NCI-H1105 (cell line): ENCODE data around the gene EPB42.
"Not testable (repeated sequence)": the region's sequence is repeated elsewhere in the genome, so short reads cannot be mapped to it uniquely, and the experiment has no call there.

Source experiments
- DNase-seq: peaks from one replicate; lab custom pipeline; 2025; lab: John Stamatoyannopoulos, UW

The EPB42 gene

DNA sequence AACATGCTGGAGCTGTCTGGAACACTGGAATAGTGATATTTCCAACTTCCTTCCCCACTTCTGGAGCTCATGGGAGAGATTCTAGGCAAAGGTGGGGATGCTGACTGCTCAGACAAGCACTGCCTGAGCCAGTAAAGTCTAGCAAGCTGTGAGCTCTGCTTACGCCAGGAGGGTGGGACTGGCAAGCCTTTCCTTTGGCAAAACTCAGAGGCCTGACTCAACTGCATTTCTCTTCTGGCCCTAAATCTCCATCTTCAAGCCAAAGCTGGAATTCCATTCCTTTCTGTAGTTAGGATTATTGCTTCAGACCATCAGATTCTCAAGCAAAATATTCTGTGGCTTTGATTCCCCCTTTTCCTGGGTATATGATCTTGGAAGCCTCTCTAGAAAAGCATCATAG lies 20.3 kb upstream of the EPB42 start:
- no peak for DNase-seq

DNA sequence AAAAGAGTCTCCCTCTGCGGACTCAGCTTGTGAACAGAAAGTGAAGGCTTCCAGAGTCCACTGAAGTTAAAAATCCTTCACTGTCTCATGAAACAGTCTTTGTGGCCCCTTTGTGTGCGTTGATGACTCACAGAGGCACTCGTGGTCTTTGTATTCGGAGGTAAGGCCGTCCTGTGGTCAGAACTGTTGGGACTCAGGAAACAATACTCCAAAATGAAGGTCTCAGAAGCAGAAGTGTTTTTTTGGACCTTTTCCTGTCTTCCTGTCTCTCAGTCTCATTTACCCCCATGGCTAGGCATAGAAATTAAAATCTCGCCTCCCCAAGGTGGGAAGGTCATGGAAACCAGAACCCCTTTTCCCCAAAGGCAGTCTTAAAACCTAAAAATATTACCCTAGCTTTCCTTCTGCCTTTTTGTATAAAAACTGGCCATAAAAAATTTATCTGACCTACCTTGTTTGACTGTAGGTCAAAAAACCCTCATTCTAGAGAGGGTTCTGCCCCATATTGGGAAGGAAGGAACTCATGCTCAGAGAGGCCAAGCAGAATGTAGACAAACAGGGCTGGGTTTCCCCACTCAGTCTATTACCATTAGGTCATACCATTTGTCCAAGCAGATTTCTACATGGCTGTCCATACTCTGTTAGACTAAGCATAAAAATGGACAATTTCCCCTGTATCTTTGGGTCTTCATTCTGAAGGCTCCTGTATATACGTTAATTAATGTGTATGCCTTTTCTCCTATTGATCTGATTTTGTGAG lies 19.1 kb upstream of the EPB42 start:
- no peak for DNase-seq

DNA sequence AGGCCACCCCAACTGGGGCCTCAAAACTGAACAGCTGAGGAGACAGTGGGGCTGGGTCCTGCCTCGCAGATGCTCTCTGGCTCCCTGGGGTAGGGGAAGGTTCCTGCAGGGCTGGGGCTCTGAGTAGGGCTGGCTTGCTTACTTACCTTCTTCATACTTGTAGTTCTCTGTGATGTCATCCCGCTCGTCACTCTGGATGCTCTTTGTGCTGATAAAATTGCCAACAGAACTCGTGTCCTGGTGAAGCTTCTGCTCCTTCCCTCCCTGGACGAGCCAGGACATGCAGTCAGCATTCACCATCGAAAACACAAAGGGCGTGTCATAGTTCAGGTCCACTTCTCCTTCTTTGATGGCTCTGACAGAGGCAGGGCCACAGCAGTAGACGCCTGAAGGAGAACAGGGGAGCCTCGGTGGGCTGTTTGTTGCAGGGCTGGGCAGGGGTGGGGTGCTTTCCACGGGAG lies 17.9 kb upstream of the EPB42 start:
- DNase-seq = no peak

DNA sequence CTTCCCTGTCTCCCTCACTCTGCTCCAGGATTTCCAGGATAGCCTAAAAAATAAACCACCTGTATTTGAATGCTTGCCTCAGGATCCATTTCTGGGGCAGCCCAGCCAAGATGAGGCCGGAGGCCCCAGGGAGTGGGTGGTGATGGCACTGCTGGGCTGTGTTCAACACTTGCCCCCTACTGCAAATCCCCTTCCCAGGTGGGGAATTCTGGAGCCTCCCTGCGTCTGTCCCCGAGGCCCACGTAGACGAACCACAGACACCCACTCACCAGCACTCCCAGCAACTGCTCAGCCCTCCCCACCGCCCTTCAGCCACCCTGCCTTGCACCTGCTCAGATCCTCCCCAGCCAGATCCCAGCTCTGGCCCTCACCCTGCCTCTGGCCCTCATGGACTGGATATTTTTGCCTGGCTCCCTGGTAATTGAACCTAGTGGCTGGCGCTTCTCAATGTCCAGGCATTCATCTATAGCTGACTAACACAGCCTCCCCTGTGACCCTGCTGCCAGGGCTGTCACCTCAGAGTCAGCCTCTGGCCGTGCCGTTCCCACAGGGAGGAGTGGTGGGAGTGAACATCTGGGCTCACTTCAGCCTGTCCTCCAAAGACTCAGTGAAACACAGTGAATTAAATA lies 17.1 kb upstream of the EPB42 start:
- no peak for DNase-seq

DNA sequence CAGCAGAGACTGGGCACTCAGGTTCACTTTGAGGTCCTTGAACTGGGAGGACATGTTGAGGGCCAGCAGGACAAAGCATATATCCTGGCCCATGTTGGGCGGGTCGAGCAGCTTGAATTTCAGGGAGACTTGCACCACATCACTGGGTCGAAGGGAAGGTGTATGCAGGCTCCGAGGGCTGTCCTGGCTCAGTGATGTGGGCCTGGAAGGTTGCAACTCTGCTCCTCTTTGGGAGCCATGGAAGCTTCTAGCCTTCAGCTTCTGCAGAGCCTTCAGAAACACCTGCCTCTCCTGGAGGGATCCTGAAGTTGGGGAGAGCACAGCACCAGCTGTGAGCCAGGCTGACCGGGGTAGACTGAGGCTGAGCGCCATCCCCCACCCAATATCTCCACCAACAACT lies 14.7 kb upstream of the EPB42 start:
- no peak for DNase-seq

DNA sequence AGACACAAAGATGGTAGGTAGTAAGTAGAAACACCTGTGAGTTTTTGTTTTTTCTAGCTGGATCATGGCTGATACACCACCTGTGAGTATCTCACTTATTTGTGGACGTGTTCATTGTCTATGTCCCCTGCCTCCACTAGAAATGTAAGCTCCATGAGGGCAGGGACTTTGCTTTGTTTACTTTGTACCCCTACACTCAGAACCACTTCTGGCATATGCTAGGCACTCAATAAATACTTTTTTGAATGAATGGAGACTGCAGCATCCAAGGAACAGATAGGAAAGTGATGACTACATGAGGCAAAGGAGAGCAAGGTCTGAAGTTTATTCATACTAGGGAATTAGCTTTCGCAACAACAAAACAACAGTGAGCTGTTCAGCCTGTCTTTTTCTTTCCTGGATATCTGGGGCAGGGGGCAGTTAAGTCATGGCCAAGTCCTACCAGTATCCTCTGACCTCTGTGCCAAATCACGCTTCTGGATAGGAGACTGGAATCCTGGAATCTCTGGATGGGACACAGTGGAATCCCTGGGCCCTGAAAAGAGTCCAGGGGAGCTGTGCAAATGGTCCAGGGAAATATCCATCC lies 11.6 kb upstream of the EPB42 start:
- DNase-seq = no peak

DNA sequence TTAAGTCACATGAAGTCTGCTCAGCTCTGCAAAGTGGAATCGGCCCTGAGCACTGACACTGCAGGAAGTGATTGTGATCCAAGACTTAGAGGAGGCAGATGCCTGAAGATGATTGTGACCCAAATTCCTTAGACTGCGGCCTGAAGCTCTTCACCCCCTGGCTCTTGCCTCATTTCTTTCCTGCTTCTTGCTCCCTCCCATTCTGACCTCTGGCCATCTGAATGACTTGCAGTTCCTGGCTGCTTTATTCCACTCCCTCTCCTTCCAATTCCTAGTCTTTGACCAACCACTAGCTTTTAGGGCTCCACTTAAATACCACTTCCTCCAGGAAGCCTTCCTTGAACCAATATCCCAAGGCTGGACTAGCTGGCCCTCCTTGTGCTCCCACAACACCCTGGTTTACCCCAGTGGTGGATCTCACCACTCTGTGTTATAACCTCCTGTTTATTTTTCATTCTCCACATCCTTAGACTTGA lies 9.9 kb upstream of the EPB42 start:
- no peak for DNase-seq

DNA sequence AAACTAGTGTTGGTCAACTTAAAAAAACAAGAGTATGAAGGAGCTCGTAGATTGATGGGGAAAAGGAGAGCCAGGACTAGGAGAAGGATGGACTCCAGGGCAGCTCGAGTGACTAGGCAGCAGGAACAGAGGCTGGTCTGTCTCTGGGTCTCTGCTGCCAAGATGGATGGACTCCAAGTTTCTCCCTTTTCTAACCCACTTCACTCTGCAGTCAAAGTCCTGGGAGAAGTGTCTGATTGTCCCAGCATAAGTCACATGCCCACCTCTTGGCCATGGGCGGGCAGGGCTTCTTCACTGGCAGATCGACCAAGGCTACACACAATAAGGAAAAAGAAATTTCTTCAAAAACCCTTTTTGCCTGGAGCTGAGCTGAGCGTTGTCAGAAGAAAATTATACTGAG lies 9.2 kb upstream of the EPB42 start:
- DNase-seq = no peak

DNA sequence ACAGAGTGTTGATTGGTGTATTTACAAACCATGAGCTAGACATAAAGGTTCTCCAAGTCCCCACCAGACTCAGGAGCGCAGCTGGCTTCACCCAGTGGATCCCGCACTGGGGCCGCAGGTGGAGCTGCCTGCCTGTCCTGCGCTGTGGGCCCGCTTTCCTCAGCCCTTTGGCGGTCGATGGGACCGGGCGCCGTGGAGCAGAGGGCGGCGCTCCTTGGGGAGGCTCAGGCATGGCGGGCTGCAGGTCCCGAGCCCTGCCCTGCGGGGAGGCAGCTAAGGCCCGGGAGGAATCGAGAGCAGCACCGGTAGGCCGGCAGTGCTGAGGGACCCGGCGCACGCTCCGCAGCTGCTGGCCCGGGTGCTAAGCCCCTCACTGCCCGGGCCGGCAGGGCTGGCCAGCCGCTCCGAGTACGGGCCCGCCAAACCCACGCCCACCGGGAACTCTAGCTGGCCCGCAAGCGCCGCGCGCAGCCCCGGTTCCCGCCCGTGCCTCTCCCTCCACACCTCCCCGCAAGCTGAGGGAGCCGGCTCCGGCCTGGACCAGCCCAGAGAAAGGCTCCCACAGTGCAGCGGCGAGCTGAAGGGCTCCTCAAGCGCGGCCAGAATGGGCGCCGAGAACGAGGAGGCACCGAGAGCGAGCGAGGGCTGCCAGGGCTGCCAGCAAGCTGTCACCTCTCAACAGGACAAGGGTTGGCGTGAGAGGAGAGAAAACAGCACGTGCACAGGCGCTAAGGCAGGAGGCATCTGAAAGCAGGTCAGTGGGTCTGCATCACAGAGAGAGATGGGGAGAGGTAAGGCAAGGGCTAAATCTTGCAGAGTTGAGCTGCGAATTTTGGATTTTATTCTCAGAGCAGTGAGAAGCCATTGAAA lies 5.9 kb upstream of the EPB42 start:
- DNase-seq = no peak

DNA sequence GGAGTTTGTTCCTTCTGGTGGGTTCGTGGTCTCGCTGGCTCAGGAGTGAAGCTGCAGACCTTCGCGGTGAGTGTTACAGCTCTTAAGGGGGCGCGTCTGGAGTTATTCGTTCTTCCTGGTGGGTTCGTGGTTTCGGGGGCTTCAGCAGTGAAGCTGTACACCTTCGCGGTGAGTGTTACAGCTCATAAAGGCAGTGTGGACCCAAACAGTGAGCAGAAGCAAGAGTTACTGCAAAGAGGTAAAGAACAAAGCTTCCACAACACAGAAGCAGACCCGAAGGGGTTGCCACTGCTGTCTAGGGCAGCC lies 5.1 kb upstream of the EPB42 start:
- not testable (repeated sequence) for DNase-seq

DNA sequence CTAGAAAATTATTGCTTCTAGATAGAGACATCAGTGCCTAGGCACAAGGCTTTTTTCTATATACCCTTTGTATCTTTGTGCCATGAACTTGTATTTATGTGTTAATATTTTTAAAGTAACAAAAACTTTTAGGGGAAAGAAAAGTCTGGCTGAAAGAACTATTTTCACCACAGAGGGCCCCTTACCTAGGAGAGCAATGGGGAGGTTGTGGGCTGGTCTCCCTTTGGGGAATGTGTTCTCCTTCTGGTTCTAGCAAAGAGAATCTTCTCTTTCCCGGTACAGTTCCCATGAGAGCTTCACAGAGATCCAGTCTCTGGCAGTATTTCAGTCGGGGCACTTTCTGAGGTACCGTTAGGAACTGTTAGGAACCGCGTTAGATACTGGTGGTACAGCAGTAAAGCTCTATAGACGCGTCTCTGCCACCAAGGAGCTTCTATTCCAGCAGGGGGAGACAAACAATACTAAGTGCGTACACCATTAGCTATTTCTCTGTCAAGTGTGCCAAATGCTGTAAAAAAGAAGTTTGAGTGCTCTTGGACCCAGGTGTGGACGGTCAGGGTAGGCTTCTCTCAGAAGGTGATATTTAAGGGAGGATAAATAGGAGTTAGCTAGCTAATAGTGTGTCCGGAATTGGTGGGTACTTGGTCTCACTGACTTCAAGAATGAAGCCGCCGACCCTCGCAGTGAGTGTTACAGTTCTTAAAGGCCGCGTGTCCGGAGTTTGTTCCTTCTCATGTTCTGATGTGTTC lies 4.6 kb upstream of the EPB42 start:
- DNase-seq = peak; percentile 9

DNA sequence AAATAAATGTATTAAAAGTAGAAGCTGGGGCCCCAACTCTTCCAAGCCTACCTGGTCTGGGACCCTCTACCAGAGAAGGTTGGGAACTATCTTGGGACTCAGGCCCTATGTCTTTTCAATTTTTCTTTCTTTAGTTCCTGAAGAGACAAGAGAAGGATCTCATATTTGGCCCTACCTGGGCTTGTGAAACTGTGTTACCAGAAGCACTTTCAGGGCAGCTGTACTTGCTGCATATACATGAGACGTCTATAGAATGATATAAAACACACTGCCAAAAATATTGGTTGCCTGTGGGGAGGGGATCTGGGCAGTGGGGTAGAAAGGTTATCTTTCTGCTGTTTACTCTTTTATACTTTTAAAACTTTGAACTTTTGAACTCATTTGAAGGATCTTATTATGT lies 604 bp upstream of the EPB42 start:
- no peak for DNase-seq

DNA sequence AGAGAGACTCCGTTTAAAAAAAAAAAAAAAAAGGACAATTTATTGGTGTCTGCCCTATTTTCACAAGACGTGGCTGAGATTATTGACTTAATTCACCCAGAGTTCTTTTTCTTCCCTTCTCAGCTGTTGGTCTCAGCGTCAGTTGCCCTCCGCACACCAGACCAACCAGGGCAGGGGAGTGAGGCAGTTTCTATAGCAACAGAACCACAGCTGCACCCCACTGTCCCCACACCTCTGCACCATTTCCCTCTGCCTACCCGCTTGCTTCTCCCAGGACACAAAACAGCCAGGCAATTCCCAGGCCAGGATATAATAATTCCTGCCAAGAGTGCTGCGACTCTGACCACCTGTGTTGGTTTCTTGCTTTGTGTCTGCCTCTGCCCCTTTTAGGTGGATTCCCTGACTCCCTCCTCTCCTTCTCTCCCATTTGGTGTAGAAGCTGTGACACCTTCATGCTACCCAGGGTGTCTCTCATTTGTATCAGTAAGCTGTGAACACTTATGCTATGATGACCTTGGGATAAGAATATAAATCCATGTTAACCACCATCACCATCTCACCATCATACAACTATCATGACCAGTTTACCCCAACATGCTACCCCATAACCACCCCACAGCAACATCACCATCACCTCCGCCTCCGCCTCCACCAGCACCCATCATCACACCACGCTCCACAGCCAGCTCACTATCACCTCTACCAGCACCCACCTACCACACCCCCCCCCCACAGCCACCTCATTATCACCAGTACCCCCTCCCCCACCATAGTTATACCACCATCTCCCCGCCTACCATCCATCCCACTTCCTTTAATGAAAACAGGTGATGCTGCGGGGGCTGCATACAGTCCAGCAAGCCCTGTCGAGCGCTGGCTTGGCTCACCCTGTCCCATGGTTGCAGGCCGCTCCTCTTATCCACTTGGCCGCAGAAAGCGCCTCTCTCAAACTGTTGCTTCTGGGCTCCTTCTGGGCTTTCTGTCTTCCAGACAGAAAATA lies 589 bp downstream of the EPB42 start:
- no peak for DNase-seq

DNA sequence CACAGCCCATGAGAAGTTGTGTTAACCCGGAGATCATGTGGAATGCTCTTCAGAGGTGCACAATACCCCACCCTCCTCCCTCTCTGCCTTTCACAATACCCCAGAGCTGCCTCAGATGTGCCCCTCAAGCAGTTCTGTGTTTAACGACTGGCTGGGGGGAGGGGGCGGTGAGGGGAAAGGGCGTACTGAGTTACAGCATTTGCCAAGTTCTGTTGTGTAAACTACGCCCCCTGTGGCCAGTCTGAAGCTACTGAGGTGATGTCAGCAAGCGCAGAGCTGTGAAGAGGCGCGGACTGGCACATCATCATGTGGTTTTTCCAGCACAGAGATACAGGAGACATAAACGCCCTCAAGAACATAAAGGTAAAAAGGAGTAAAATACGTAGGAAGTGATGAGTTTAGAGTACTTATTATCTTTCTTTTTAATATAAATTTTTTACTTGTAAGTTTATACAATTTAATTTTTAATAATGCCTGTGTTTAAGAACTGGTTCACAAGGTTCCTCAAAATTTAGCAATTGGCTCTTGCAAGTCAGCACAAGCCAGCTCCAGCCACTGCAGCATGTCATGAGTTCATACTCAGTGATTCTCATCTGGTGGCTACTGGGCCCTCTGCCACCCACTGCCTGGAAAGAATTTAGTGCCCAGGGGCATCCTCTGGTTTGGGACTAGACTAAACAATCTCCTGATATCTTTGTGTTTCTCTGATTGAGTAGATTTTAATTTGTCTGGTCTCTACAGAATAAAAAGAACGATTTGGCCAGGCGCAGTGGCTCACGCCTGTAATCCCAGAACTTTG lies 1.7 kb downstream of the EPB42 start:
- no peak for DNase-seq

DNA sequence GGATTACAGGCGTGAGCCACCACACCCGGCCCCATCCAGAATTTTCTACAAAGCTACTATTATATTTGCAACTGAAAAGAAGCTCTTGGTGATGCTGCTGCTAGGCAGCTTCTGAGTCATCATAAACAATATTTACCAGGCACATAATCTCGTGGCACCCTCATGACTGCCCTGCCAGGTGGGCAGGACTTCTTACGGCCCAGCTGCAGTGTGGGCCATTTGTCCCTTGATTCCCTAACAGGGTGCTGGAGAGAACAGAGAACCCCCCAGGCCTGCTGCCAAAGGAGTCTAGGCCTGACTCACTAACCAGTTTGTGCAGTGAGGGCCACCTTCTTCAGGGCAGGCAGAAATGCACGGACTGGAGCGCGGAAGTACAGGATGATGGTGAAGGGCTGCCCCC lies 4.9 kb downstream of the EPB42 start:
- no peak for DNase-seq

DNA sequence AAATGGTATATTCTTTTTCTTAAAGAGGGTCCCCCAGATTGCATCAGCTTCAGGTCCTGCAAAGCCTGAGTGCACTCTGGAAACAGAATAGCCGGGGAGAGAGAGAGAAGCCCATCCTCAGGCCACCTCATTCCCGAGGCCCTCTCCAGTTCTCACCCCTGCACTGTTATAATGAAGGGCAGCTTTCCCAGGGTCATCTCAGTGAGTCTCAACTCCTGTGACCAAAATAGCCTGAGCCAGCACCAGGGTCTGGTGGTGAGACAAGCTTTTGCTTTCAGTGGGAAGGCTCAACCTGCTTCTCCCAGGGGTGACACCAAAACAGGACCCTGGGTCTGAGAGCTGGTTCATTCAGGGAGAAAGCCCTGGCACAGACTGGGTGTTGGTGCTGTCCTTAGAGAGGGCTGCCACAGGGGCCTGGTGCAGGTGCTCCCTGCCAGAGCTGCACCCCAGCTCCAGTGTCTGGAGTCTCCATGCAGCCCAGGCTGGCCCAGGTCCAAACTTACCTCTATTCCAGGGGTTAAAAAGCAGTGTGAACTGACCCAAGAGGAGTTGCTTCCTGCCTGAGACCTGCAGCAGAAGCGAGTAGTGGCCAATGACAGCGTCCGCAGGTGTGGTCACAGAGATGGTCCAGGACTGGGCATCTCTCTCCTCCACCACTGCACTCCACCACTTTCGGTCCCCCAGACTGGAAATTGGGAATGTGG lies 6.1 kb downstream of the EPB42 start:
- DNase-seq = no peak

DNA sequence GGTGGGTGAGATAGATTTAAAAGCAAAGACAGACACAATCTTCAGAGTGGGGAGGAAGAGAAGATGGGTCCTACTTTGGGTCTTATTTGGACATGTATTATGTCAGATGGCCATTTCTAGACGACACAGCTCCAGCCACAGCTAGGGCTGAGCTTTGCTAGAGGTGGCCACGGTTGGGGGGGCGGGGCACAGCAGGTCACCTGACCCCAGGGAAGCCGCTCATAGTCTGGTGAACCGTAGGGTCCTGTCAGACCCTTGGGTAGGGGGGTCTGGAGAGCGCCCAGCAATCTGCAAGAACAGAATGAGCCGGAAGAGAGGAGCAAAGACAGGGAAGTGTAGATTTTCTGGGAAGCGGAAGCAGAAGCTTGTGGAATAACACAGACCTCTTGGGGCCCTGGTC lies 6.6 kb downstream of the EPB42 start:
- DNase-seq = no peak

DNA sequence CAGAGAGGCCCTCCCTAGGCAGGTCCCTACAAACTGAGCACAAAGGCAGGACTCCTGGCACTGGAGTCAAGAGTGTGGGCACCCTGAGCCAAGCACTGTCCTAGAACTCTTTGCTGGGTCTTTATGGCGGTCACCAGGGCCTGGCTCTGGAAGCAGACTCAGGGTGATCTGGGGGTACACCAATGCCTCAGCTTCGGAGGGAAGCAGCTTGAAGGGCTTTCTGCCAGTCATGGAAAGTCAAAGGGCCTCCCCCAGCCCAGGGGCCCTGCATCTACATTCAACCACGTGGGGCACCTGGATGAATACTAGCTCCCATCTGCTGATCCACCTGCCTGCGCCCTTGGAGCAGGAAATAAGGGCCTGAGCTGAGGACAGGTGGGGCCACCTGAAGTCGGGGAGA lies 7.4 kb downstream of the EPB42 start:
- no peak for DNase-seq

DNA sequence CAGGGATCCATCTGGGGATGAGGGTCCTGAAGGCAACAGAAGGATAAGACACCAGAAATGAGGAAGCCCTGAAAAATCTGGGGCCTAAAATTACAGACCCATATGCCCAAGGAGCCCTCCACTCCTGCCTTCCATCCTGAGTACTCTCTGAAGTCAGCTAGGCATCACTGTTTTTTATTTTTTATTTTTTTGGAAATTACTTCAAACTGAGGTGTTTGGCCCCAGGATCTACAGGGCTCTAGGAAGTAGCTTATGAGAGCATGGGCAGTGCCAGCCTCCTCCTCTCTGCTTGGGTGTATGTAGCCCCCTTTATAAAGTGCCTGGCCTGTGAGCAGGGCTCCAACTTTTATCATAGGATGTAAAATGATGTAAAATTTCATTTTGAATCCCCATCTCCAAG lies 7.9 kb downstream of the EPB42 start:
- DNase-seq = no peak
